Mucosa of stomach (tissue), 1 donor: Measurements from ENCODE around the gene FAU.
"Not testable (repeated sequence)": the region's sequence is repeated elsewhere in the genome, so short reads cannot be mapped to it uniquely, and the experiment has no call there.

ENCODE experiments used
- H3K27me3 ChIP-seq: one replicate; pipeline ENCODE4 v1.7.0; 2013; ENCODE audit warnings: mild to moderate bottlenecking, low read length; ENCODE audit not compliant: control insufficient read depth, insufficient read depth
- H3K36me3 ChIP-seq: one replicate; pipeline ENCODE4 v1.7.0; 2013; ENCODE audit warnings: low read length; ENCODE audit not compliant: control insufficient read depth, insufficient read depth
- H3K4me1 ChIP-seq: one replicate; pipeline ENCODE4 v1.7.0; 2013; ENCODE audit warnings: mild to moderate bottlenecking, low read length; ENCODE audit not compliant: control insufficient read depth, insufficient read depth
- H3K4me3 ChIP-seq: one replicate; pipeline ENCODE4 v1.7.0; 2013; ENCODE audit warnings: low read length
- H3K9ac ChIP-seq: one replicate; pipeline ENCODE4 v1.7.0; 2013; ENCODE audit warnings: mild to moderate bottlenecking, low read length, moderate library complexity
- H3K9me3 ChIP-seq: one replicate; pipeline ENCODE4 v1.7.0; 2013; ENCODE audit warnings: mild to moderate bottlenecking, low read length, moderate library complexity; ENCODE audit not compliant: control insufficient read depth
- donor health status: Pancreatic carcinoma.

FAU gene

DNA sequence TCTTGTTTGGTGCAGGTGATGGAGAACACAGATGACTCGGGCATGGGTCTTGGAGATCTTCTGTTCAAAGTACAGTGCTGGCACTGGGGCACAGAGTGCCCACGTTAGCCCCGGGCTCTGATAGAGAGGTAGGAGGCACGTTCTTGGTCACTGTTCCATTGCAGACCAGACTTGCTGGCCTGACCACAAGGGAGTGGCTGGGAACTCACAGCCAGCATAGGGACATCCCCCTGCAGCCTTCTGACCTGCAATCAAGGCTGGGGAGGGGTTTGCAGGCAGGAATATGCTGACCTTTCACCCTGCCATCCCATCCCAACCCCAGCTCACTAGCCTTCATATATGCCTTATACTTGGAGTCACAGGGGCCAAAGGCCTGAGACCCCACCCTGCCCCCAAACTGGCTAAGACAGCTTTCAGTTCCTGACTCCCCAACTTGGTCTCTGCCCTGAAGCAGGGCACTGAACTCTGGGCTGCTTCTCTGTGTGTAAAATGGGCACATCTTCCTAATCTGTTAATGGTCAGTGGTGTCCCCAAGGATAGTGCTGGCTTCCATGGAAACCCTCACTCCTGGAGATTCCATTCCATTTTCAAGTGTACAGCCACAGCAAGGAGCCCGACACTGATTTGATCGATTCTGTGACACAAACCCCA is 4.8 kb upstream of the FAU start:
- Histone ChIP-seq H3K4me3 (no peak overlapping the region), H3K9me3 (no peaks in the 10 kb centered on the region), H3K27me3 (no peaks in the 10 kb centered on the region), H3K9ac (no peak overlapping the region), H3K4me1 (peaks cover under 1% of the 10 kb centered on the region), H3K36me3 (peaks cover 33% of the 10 kb centered on the region)

DNA sequence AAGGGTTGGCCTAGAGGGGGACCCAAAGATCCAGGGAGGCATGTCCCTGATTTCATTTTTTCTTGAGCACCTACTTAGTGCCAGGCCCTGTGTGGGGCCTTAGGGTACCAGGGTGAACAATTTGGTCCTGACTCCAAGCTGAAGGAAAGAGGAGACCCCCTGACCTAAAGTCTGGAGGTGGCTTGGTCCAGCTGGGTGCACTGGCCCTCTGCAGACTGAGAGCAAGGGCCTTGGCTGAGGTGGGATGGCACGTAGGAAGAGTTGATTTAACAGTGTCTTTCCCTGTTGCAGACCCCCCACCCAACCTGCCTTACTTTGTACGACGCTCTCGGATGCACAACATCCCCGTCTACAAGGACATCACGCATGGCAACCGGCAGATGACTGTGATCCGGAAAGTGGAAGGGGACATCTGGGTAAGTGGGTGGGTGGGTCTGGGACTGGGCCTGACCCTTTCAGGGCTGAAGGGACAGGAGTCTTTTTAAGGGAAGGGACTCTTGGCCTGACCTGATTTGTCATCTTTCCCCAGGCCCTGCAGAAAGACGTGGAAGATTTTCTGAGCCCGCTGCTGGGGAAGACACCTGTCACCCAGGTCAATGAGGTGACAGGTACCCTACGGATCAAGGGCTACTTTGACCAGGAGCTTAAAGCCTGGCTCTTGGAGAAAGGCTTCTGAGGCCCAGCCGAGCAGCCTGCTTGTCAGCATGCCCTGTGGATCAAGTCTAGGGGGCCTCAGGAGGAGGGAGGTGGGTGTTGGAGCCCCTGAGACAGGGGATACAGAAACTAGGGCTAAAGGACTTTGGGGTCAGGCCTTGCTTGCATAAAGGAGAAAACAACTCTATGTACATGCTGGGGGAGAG is 3.5 kb upstream of the FAU start:
- H3K36me3 ChIP-seq: peaks cover 26% of the 10 kb centered on the region
- H3K9me3 ChIP-seq: no peaks in the 10 kb centered on the region
- H3K27me3 ChIP-seq: no peaks in the 10 kb centered on the region
- no peak overlapping the region for H3K4me3 ChIP-seq
- H3K9ac ChIP-seq: no peak overlapping the region
- H3K4me1 ChIP-seq: peaks cover 10% of the 10 kb centered on the region

DNA sequence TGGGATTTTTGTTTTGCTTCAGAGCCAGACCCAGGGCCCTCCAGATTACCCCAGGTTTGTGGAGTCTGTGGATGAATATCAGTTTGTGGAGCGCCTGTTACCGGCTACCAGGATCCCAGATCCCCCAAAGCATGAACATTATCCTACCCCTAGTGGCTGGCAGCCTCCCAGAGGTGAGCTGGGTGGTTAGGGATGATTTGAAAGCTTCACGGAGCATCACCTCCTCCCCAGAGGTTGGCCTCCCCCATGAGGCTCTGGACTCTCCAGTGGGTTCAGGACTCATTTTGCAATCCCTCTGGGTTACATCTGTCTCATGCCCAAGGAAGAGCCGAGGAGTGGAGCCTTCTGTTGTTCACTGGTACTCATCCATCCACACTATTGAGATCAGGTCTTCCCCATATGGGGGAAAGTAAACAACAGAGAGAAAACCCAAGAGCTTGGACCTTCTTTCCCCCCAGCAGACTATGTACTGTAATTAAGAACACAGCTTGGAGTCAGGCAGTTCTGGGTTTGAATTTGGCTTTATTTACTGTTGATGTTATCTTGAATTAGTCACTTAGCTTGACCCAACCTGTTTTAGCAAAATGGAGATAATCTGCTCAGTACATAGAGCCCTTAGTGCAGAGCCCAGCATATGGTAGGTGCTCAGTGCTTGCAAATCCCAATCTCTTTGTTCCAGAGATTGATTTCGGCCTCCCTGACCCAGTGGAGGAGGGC is 2.7 kb upstream of the FAU start:
- H3K4me1 ChIP-seq: peaks cover 11% of the 10 kb centered on the region
- H3K4me3 ChIP-seq: no peak overlapping the region
- H3K9ac ChIP-seq: no peak overlapping the region
- H3K9me3 ChIP-seq: no peaks in the 10 kb centered on the region
- H3K27me3 ChIP-seq: no peaks in the 10 kb centered on the region
- peaks cover 27% of the 10 kb centered on the region for H3K36me3 ChIP-seq

DNA sequence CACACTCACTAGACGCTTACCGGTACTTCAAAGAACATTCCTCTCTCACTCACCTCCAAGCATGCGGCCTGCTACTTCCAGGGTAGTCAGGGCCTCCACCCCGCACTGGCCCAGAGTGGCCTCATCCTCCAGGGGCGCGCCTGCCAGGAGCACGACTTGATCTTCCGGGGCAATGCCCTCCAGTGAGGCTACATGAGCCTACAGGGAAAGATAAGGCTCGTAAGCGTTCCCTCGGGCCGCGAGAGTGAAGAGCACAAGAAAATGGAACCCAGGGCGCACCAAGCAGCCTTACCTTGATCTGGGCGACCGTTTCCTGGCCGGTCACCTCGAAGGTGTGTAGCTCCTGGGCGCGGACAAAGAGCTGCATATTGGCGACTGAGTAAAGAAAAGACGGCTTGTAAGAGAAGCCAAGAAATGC is 478 bp downstream of the FAU start:
- Histone ChIP-seq H3K9me3 (no peaks in the 10 kb centered on the region), H3K36me3 (peaks cover 26% of the 10 kb centered on the region), H3K4me1 (peaks cover 15% of the 10 kb centered on the region), H3K9ac (peak overlapping the region; percentile 99), H3K27me3 (no peaks in the 10 kb centered on the region), H3K4me3 (peak overlapping the region; percentile 82)

DNA sequence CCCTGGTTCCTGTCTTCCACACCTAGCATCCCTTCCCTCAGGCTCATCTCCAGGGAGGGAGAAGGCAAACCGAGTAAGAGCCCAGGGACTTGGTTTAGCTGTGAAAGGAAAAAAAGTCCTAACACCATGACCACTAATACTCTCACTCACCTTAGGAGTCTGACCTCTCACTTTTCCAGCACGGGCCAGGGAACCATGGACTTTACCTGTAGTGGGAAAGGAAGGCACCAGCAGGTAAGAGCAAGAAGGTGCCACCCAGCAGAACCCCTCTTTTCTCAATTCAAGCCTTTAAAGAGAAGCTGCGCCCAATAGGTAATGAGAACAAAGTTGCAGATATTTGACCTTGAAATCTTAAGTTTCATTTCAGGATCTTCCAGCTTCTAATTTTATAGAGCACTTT is 1.1 kb downstream of the FAU start:
- Histone ChIP-seq H3K4me3 (peak overlapping the region; percentile 82), H3K36me3 (peaks cover 26% of the 10 kb centered on the region), H3K27me3 (no peaks in the 10 kb centered on the region), H3K9ac (peak overlapping the region; percentile 99), H3K9me3 (no peaks in the 10 kb centered on the region), H3K4me1 (peaks cover 21% of the 10 kb centered on the region)

DNA sequence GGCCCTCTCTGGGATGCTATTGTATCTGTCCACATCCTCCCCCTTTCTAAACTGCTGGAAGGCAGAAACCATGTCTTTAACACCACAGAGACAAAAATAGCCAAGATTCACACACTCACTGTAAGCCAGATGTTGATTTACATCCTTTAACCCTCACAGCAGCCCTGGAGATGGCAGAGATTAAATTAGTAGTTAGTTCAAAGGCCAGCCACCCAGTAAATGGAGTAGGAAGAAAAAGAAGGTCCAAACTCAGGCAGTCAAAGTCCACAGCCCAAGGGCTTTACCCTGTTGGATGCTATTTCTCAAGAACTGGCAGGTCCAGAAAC is 2.3 kb downstream of the FAU start:
- H3K4me1 ChIP-seq: peaks cover 27% of the 10 kb centered on the region
- no peak overlapping the region for H3K4me3 ChIP-seq
- no peaks in the 10 kb centered on the region for H3K27me3 ChIP-seq
- H3K9me3 ChIP-seq: no peaks in the 10 kb centered on the region
- no peak overlapping the region for H3K9ac ChIP-seq
- H3K36me3 ChIP-seq: peaks cover 26% of the 10 kb centered on the region

DNA sequence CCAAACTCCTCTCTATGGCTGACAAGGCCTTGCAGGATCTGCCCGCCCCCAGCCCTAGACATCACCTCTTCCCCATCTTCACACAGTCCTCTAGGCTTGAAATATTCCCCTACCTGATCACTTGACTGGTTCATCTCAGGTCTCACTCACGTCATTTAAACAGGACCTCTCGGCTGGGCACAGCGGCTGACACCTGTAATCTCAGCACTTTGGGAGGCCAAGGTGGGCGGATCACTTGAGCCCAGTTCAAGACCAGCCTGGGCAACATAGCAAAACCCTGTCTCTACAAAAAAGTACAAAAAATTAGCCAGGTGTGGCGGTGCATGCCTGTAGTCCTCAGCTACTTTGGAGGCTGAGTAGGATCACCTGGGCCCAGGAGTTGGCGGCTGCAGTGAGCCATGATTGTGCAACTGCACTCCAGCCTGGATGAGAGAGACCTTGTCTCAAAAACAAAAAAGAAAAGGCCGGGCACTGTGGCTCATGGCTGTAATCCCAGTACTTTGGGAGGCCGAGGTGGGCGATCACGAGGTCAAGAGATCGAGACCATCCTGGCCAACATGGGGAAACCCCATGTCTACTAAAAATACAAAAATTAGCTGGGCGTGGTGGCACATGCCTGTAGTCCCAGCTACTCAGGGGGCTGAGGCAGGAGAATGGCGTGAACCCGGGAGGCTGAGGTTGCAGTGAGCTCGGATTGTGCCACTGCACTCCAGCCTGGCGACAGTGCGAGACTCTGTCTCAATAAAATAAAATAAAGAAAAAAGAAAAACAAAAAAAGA is 2.9 kb downstream of the FAU start:
- not testable (repeated sequence) for H3K27me3 ChIP-seq, H3K4me3 ChIP-seq, H3K9me3 ChIP-seq, H3K9ac ChIP-seq
- Histone ChIP-seq H3K36me3 (peaks cover 26% of the 10 kb centered on the region), H3K4me1 (peaks cover 27% of the 10 kb centered on the region)

DNA sequence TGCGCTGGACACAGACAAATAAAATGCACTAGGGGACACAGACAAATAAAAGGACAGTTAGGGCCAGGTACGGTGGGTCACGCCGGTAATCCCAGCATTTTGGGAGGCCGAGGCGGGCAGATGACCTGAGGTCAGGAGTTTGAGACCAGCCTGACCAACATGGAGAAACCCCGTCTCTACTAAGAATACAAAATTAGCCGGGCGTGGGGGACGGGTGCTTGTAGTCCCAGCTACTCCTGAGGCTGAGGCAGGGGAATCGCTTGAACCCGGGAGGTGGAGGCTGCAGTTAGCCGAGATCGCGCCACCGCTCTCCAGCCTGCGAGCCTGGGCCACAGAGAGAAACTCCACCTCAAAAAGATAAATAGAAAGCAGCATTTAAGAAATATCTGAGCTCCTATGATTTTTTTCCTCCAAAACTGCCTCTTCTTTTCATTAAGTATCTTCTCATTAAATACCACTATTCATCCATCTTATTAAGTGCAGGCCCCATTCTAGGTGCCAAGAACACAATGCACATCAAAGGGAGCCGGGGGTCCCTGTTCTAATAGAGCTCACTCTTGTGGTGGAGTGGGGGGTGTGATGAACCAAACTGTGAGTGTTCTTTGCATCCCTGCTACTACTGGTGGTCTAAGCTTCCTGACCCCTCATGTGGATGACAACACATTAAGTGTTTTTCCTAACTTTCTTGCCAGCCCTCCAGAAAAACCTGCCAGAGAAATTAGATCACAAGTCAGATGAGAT is 3.7 kb downstream of the FAU start:
- H3K36me3 ChIP-seq: peaks cover 26% of the 10 kb centered on the region
- H3K9me3 ChIP-seq: no peaks in the 10 kb centered on the region
- H3K4me3 ChIP-seq: no peak overlapping the region
- peaks cover 34% of the 10 kb centered on the region for H3K4me1 ChIP-seq
- H3K9ac ChIP-seq: peak overlapping the region; percentile 73
- H3K27me3 ChIP-seq: no peaks in the 10 kb centered on the region

DNA sequence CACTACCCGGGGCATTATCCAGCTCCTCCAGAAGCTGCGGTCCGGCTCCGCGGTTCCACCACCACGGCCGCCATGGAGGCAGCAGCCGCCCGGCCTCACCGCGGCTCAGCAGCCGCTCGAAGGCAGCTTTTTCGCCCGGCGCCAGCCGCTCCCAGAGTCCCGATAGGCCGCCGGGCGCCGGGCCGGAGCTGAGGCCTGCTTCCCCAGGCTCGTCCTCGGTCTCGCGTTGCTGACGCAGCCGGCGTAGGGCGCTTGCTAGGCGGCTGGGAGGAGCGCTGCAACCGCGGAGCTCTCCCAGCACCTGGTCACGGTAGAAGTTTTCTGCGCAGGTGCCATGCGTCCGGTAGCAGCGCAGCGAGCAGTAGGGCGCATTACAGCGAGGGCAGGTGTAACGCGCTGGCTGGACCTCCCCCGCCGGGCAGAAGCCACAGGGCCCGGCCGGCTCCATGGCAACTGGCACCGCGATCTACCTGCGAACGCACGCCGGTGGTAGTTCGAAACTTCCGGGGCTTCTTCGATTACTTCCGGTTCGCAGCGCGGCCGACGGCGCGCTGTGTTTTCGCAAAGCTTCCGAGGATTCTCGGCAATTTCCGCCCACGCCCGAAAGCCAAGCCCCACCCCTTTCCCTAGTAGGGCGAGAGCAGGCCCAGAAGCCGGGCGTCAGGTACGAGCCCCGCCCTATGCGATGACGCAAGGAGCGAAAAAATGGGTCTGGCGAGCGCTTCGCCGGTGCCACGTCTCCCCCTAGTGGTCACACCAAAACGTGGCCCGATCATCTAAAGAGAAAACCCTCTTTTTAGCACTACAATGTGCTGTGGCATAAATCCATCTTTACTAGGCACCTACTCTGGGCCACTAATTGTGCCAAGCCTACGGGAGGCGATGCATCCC is 4.5 kb downstream of the FAU start, which contains the start of gene ZNHIT2:
ZNHIT2 (minus strand) TSS at position 496 of the 891 bp plus-strand sequence; CDS start at position 448, 48 bp downstream.
- H3K9ac ChIP-seq: peak within 1 kb of the TSS; percentile 73
- peaks cover 41% of the 10 kb centered on the region for H3K4me1 ChIP-seq

DNA sequence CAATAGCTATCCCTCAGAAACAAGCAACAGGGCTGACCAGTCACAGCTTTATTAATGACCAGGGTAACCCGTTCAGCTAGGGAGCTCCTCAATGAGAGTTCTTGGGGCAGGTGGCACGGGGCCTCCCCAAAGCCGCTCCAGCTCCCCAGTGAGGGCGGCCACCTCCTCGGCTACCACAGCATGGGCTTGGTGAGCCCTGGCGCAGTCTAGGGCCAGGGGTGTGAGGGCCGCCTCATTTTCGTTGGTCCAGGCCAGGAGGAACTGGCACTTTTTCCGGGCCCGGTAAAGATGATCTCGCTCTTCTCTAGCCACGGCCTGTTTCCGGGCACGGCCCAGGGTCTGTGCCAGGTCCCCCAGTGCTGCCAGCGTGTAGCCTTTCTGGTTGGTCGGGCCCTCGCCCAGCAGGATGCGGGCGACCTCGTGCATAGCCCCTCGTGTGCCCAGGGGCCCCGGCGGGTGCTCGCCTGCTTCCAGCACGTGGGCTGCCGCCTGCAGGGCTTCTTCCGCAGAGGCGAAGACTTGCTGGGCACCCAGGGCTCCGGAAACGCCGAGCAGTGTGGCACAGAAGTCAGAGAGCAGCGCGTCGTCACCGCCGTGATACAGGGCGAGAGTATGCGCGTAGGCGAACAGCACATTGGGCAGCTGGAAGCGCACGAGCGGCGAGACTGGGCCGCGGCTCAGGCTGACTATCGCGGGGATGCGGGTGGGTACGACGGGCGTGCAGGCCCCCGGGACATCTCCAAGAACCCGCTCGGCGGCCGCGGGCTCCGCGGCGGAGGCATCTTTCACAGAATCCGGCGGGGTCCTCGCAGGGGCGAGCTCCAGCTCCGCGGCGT is 5.3 kb downstream of the FAU start:
- H3K27me3 ChIP-seq: no peaks in the 10 kb centered on the region

More for the DNA sequence above, 4.5 kb downstream of the FAU start, which contains the start of gene ZNHIT2:
- peak within 1 kb of the TSS; percentile 33 for H3K4me3 ChIP-seq
- no peaks in the 10 kb centered on the region for H3K9me3 ChIP-seq
- no peaks in the 10 kb centered on the region for H3K27me3 ChIP-seq
- peaks cover 26% of the 10 kb centered on the region for H3K36me3 ChIP-seq

More for the DNA sequence above, 5.3 kb downstream of the FAU start:
- Histone ChIP-seq H3K9ac (peak overlapping the region; percentile 73), H3K4me3 (peak overlapping the region; percentile 33), H3K9me3 (no peaks in the 10 kb centered on the region), H3K36me3 (peaks cover 26% of the 10 kb centered on the region), H3K4me1 (peaks cover 49% of the 10 kb centered on the region)
